Motor neuron (in vitro differentiated cells): ENCODE results near the gene TMEM45A. TPM values are rescaled to one million over a fixed set of nuclear protein-coding genes. Genes with fewer than 3 reads are reported as not detected.

Experiments used
- ATAC-seq, 8 experiments: fragments of 200-7000 bp; cut with Tn5 transposase; replicated peaks in 6 of 8; 2 replicates each; pipeline ENCODE4 v1.8.0; 2021; ENCODE audit warnings: mild to moderate bottlenecking in 8 of 8, moderate library complexity in 8 of 8
- H3K27ac ChIP-seq, 2 donors: fragments of 250-450 bp; sonication (Bioruptor Pico); 2 replicates each; pipeline ENCODE4 v1.9.0; 2021; ENCODE audit warnings: antibody characterized with exemption in 2 of 2, mild to moderate bottlenecking in 2 of 2, moderate library complexity in 1 of 2
- H3K4me1 ChIP-seq, 2 donors: fragments of 250-450 bp; sonication (Bioruptor Pico); replicated peaks in 1 of 2; 2 replicates each; pipeline ENCODE4 v1.6.1; 2021; ENCODE audit warnings: antibody characterized with exemption in 2 of 2, mild to moderate bottlenecking in 2 of 2, moderate library complexity in 1 of 2
- H3K4me3 ChIP-seq, 5 donors: fragments of 250-450 bp; sonication (Bioruptor Pico); 2 replicates each; pipeline ENCODE4 v1.9.0; 2021; ENCODE audit warnings: antibody characterized with exemption in 5 of 5, mild to moderate bottlenecking in 5 of 5, moderate library complexity in 4 of 5
- WGBS, 10 experiments: fragments of 450-650 bp; shearing (Covaris generic); methylation state at CpG; one replicate each; pipeline ENCODE4 v1.0.0; 2022; 5-methylcytosine and 5-hydroxymethylcytosine counted together
- in situ Hi-C, 9 experiments: fragments of 400-800 bp; cut with MboI; loops; one replicate each; pipeline ENCODE4 v1.15.0; 2021; ENCODE audit warnings: low sequenced_read_pairs in 9 of 9, low pct_unique_long_range_greater_than_20kb in 2 of 9; ENCODE audit not compliant: unreplicated experiment in 9 of 9
- total RNA-seq, 8 experiments: library from RNA; unstranded; fragments of 300-600 nt; gene quantifications; 2 replicates each; pipeline versions ENCODE4 v1.2.3 to v1.2.4, GENCODE V29; 2022

TMEM45A gene
- total RNA-seq, 8 experiments from 2014 or later = 0.31 to 40.2 (median 23.0) TPM

GRCh38 chr3:100546020-100546744 is 53.8 kb downstream of the TMEM45A start:
- in situ Hi-C loops = no loop called here
- WGBS, 10 experiments = 70 to 100% (median 85%) methylated on average over 1 to 3 of the region's 3 CpGs
- Histone ChIP-seq H3K4me1 (no peaks in the 10 kb centered on the region), H3K27ac (no peak overlapping the region), H3K4me3 (no peak overlapping the region)
- no peak for ATAC-seq

- WGBS, 10 experiments = 20 to 100% (median 88%) methylated on average over 1 to 2 of the region's 2 CpGs; no CpG with 5 or more reads in 3 of the 10 experiments
- Histone ChIP-seq H3K27ac (no peak overlapping the region), H3K4me1 (no peaks in the 10 kb centered on the region), H3K4me3 (no peak overlapping the region)
- ATAC-seq = peak in 4 of 8 experiments; percentile 56 to 83 (median 67)
- in situ Hi-C loops = no loop called here
These were observed 55.6 kb downstream of the TMEM45A start for GRCh38 chr3:100548053-100548452.

GRCh38 chr3:100553618-100554372 is 61.4 kb downstream of the TMEM45A start:
- ATAC-seq = no peak
- Histone ChIP-seq H3K4me3 (no peak overlapping the region), H3K4me1 (no peaks in the 10 kb centered on the region), H3K27ac (no peak overlapping the region)
- 33 to 100% (median 80%) methylated on average over 1 to 3 of the region's 3 CpGs; no CpG with 5 or more reads in 1 of the 10 experiments for WGBS, 10 experiments
- in situ Hi-C loops = no loop called here

- Histone ChIP-seq H3K27ac (no peak overlapping the region), H3K4me1 (no peaks in the 10 kb centered on the region), H3K4me3 (no peak overlapping the region)
- in situ Hi-C loops = no loop called here
- ATAC-seq = no peak
These were observed 61.9 kb downstream of the TMEM45A start for GRCh38 chr3:100554373-100554676.

- Histone ChIP-seq H3K4me1 (peaks cover 0 to 3% of the 10 kb centered on the region in 2 donors), H3K4me3 (no peak overlapping the region), H3K27ac (no peak overlapping the region)
- ATAC-seq = peak in 2 of 8 experiments; percentile 12 to 54
- 0 to 95% (median 83%) methylated on average over 1 to 2 of the region's 2 CpGs; no CpG with 5 or more reads in 3 of the 10 experiments for WGBS, 10 experiments
- in situ Hi-C loops = no loop called here
These were observed 64.4 kb downstream of the TMEM45A start for GRCh38 chr3:100556673-100557310.

GRCh38 chr3:100558233-100558632 is 65.8 kb downstream of the TMEM45A start:
- WGBS, 10 experiments = 79 to 100% (median 95%) methylated on average over 1 to 6 of the region's 7 CpGs; no CpG with 5 or more reads in 1 of the 10 experiments
- no peak overlapping the region for H3K27ac ChIP-seq

GRCh38 chr3:100560426-100560825 is 68.0 kb downstream of the TMEM45A start:
- no peak for ATAC-seq
- Histone ChIP-seq H3K27ac (no peak overlapping the region), H3K4me1 (peaks cover 0 to 3% of the 10 kb centered on the region in 2 donors), H3K4me3 (no peak overlapping the region)
- in situ Hi-C loops = no loop called here
- WGBS, 10 experiments = 75 to 100% (median 95%) methylated on average over 1 to 4 of the region's 4 CpGs

More at GRCh38 chr3:100558233-100558632, 65.8 kb downstream of the TMEM45A start:
- in situ Hi-C loops = no loop called here
- Histone ChIP-seq H3K4me1 (peaks cover 0 to 3% of the 10 kb centered on the region in 2 donors), H3K4me3 (no peak overlapping the region)
- no peak for ATAC-seq

- H3K4me1 ChIP-seq = peaks cover 0 to 3% of the 10 kb centered on the region in 2 donors
- peak in 2 of 8 experiments; percentile 61 to 65 for ATAC-seq
- 13 to 80% (median 50%) methylated on average over 1 to 7 of the region's 7 CpGs for WGBS, 10 experiments
- no peak overlapping the region for H3K4me3 ChIP-seq
- H3K27ac ChIP-seq = no peak overlapping the region
- in situ Hi-C loops = no loop called here
These were observed 69.2 kb downstream of the TMEM45A start for GRCh38 chr3:100561459-100562158.

GRCh38 chr3:100562224-100562857 is 69.9 kb downstream of the TMEM45A start:
- in situ Hi-C loops = no loop called here
- WGBS, 10 experiments = 19 to 97% (median 67%) methylated on average over 1 to 4 of the region's 4 CpGs
- no peak overlapping the region for H3K27ac ChIP-seq
- peaks cover 0 to 3% of the 10 kb centered on the region in 2 donors for H3K4me1 ChIP-seq
- no peak for ATAC-seq
- no peak overlapping the region for H3K4me3 ChIP-seq

- ATAC-seq = no peak
- Histone ChIP-seq H3K27ac (no peak overlapping the region), H3K4me3 (no peak overlapping the region), H3K4me1 (peaks cover 0 to 3% of the 10 kb centered on the region in 2 donors)
- in situ Hi-C loops = no loop called here
- 80 to 100% (median 93%) methylated on average over 1 of the region's 1 CpG; no CpG with 5 or more reads in 4 of the 10 experiments for WGBS, 10 experiments
These were observed 70.8 kb downstream of the TMEM45A start for GRCh38 chr3:100563228-100563627.

- 0 to 100% (median 94%) methylated on average over 1 to 2 of the region's 2 CpGs; no CpG with 5 or more reads in 2 of the 10 experiments for WGBS, 10 experiments
- in situ Hi-C loops = no loop called here
- ATAC-seq = peak in 2 of 8 experiments; percentile 84 to 92
These were observed 71.3 kb downstream of the TMEM45A start for GRCh38 chr3:100563652-100564211.

GRCh38 chr3:100570811-100571210 is 78.4 kb downstream of the TMEM45A start:
- in situ Hi-C loops = no loop called here
- Histone ChIP-seq H3K4me1 (no peaks in the 10 kb centered on the region), H3K4me3 (no peak overlapping the region), H3K27ac (no peak overlapping the region)
- no peak for ATAC-seq
- WGBS, 10 experiments = 0 to 100% (median 76%) methylated on average over 1 to 2 of the region's 2 CpGs; no CpG with 5 or more reads in 2 of the 10 experiments

More at GRCh38 chr3:100563652-100564211, 71.3 kb downstream of the TMEM45A start:
- H3K27ac ChIP-seq = no peak overlapping the region
- no peak overlapping the region for H3K4me3 ChIP-seq
- peaks cover 0 to 3% of the 10 kb centered on the region in 2 donors for H3K4me1 ChIP-seq
